A549 (cell line): Measurements from ENCODE around the gene LTA4H. TPM values are rescaled to one million over a fixed set of nuclear protein-coding genes. Genes with fewer than 3 reads are reported as not detected.
A peak's percentile ranks its signal among the peaks of the same experiment; 100 is the strongest.

Experiments used
- ATAC-seq, 2 experiments: fragments of 200-7000 bp in 1 of 2; fragments of >200 bp in 1 of 2; cut with Nextera tagmentation in 1 of 2; cut with Tn5 transposase in 1 of 2; 3 replicates each; pipeline versions ENCODE4 v1.8.0 to v1.9.1; 2018 to 2020; ENCODE audit warnings: mild to moderate bottlenecking in 1 of 2, moderate library complexity in 1 of 2
- CTCF ChIA-PET: fragments of 300-600 bp; sonication (Branson Sonifier 250); formaldehyde crosslinking; extraction: SDS; loops from one replicate; lab custom pipeline; 2021; ENCODE audit warnings: antibody characterized with exemption, inconsistent platforms; lab: Yijun Ruan, JAX
- POLR2A ChIA-PET: fragments of 350-600 bp; formaldehyde crosslinking; extraction: SDS; loops from one replicate; lab custom pipeline; 2021; ENCODE audit warnings: antibody characterized with exemption, inconsistent platforms; lab: Yijun Ruan, JAX
- DNase-seq, 2 experiments: peaks; one replicate each; pipeline versions ENCODE4 v3.0.0 to v3.0.0-alpha.2; 2011 to 2016; ENCODE audit warnings: low read depth in 1 of 2, low spot score in 1 of 2
- FAIRE-seq: peaks from 2 replicates; lab custom pipeline; 2011; peaks lifted over from hg19 to GRCh38; lab: Jason Lieb, UNC
- H3K27ac ChIP-seq, 2 experiments: fragments of >200 bp; sonication (Bioruptor Twin); formaldehyde crosslinking; 3 replicates each; pipeline ENCODE4 v1.5.1; 2016 to 2017
- H3K4me1 ChIP-seq: fragments of >200 bp; sonication (Bioruptor Twin); formaldehyde crosslinking; 3 replicates; pipeline ENCODE4 v1.6.1; 2016
- H3K4me2 ChIP-seq: fragments of >200 bp; sonication (Bioruptor Twin); formaldehyde crosslinking; 3 replicates; pipeline ENCODE4 v1.6.1; 2016
- H3K4me3 ChIP-seq: fragments of >200 bp; sonication (Bioruptor Twin); formaldehyde crosslinking; 3 replicates; pipeline ENCODE4 v1.5.1; 2016
- H3K9me3 ChIP-seq: fragments of >200 bp; sonication (Bioruptor Twin); formaldehyde crosslinking; 3 replicates; pipeline ENCODE4 v1.6.1; 2016
- ATOH8 ChIP-seq: fragments of 250-450 bp; sonication (Bioruptor Pico); IDR thresholded peaks from 2 replicates; pipeline ENCODE4 v1.5.0; 2020; ENCODE audit warnings: low read depth, mild to moderate bottlenecking, moderate library complexity
- BCL3 ChIP-seq: fragments of >200 bp; sonication (Bioruptor Twin); formaldehyde crosslinking; IDR thresholded peaks from 3 replicates; pipeline ENCODE4 v1.6.1; 2016
- CTCF ChIP-seq: fragments of >200 bp; sonication (Bioruptor Twin); formaldehyde crosslinking; IDR thresholded peaks from 3 replicates; pipeline ENCODE4 v1.5.1; 2016
- ESRRA ChIP-seq: fragments of 150-350 bp; IDR thresholded peaks from 2 replicates; pipeline ENCODE4 v1.6.1; 2014; ENCODE audit warnings: mild to moderate bottlenecking, low read length, borderline replicate concordance
- GATA3 ChIP-seq: IDR thresholded peaks from 2 replicates; pipeline ENCODE4 v1.6.1; 2012; ENCODE audit warnings: borderline replicate concordance
- HES2 ChIP-seq: fragments of >200 bp; sonication (Bioruptor Twin); formaldehyde crosslinking; IDR thresholded peaks from 2 replicates; pipeline ENCODE4 v1.6.1; 2016
- KDM5A ChIP-seq: fragments of 200-600 bp; sonication (generic); IDR thresholded peaks from 2 replicates; pipeline ENCODE4 v1.6.1; 2016; ENCODE audit warnings: antibody characterized with exemption, mild to moderate bottlenecking
- MAFK ChIP-seq: fragments of 450-650 bp; IDR thresholded peaks from 2 replicates; pipeline ENCODE4 v1.6.1; 2014; ENCODE audit not compliant: partially characterized antibody
- MAZ ChIP-seq: fragments of 150-350 bp; IDR thresholded peaks from 2 replicates; pipeline ENCODE4 v1.6.1; 2014; ENCODE audit warnings: antibody characterized with exemption, low read depth, low read length, borderline replicate concordance
- NR3C1 ChIP-seq: fragments of >200 bp; sonication (Bioruptor Twin); formaldehyde crosslinking; IDR thresholded peaks from 3 replicates; pipeline ENCODE4 v1.6.1; 2017
- PBX3 ChIP-seq: IDR thresholded peaks from 2 replicates; pipeline ENCODE4 v1.6.1; 2012
- PHF8 ChIP-seq: fragments of 200-600 bp; sonication (generic); IDR thresholded peaks from 2 replicates; pipeline ENCODE4 v1.6.1; 2016; ENCODE audit warnings: low read depth, mild to moderate bottlenecking, antibody characterized with exemption, moderate library complexity, borderline replicate concordance
- RAD21 ChIP-seq, 2 experiments: fragments of >200 bp in 1 of 2; sonication (Bioruptor Twin) in 1 of 2; formaldehyde crosslinking in 1 of 2; IDR thresholded peaks in 1 of 2; conservative IDR thresholded peaks in 1 of 2; 2 replicates in 1 of 2; 3 replicates in 1 of 2; pipeline ENCODE4 v1.6.1; 2012 to 2018; ENCODE audit warnings: inconsistent platforms in 1 of 2
- RARB ChIP-seq: fragments of 250-450 bp; sonication (Bioruptor Pico); IDR thresholded peaks from 2 replicates; pipeline ENCODE4 v1.8.0; 2021; ENCODE audit warnings: mild to moderate bottlenecking, moderate library complexity
- RCOR1 ChIP-seq: fragments of 150-350 bp; IDR thresholded peaks from 2 replicates; pipeline ENCODE4 v1.6.1; 2014; ENCODE audit warnings: antibody characterized with exemption, low read length, low read depth
- TP53 ChIP-seq: fragments of 250-450 bp; sonication (Bioruptor Pico); IDR thresholded peaks from 2 replicates; pipeline ENCODE4 v1.5.0; 2021; ENCODE audit warnings: mild to moderate bottlenecking, moderate library complexity
- ZC3H11A ChIP-seq: fragments of 450-650 bp; IDR thresholded peaks from 2 replicates; pipeline ENCODE4 v1.6.1; 2014; ENCODE audit warnings: antibody characterized with exemption, mild to moderate bottlenecking
- ZNF302 ChIP-seq: fragments of 250-450 bp; sonication (Bioruptor Pico); IDR thresholded peaks from 2 replicates; pipeline ENCODE4 v1.9.0; 2021; ENCODE audit warnings: inconsistent platforms, mild to moderate bottlenecking, moderate library complexity
- WGBS: methylation state at CpG from one replicate; pipeline ENCODE4 v1.1.6; 2017; ENCODE audit errors: missing lambda C conversion rate; 5-methylcytosine and 5-hydroxymethylcytosine counted together
- polyA plus RNA-seq, 4 experiments: library from polyadenylated mRNA; depleted of rRNA in 3 of 4; stranded (reverse); fragments of >200 nt; fragmentation: RNase III in 1 of 4; extraction: RNeasy Plus Mini Kit Qiagen cat#74134 plus additional on column Dnase treatment in 1 of 4; gene quantifications; 2 replicates in 3 of 4; 3 replicates in 1 of 4; pipeline ENCODE4 v1.2.3, GENCODE V29; 2011 to 2017

Gene LTA4H
- polyA plus RNA-seq, 2 of the 4 experiments (the other 2 are of a cell fraction) = 126 to 174 TPM

DNA sequence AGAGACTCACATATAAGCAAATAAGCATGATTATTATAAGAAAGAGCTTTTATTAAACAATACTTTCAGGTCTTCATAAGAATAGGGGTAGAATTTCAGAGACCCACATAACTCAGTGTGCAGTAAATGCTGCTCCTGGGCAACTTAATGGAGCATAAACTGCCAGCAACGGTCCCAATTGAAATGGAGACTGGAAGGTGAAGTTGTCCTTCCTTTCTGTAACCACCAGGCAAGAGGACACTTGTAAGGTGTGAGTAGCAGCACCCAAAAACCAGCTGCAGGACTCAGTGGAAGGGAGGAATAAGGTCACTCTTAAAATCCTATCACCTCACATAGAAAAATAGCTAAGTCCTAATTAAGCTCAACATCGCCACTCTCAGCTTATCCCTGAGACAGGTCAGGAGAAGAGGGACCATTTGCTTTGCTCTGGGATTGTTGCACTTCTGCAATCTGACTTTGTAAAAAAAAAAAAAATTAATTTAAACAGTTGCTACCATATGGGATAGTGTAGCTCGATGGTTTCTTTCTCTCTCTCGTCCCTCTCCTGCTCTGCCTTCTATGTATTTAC is 22.7 kb upstream of the LTA4H start:
- H3K4me1 ChIP-seq = no peaks in the 10 kb centered on the region
- no peak for FAIRE-seq
- 0 out of 5 replicates have a peak, but pooled peaks of 1 of the 2 experiments have one; percentile 9 for TF ChIP-seq RAD21 (conservative IDR thresholded peaks at IDR 0.05 in 1 of 2, IDR thresholded peaks at IDR 0.05 in 1 of 2)
- TF ChIP-seq PBX3 = no peak
- H3K4me3 ChIP-seq = no peak overlapping the region
- no peak for DNase-seq
- WGBS = 53% methylated on average over 4 of the region's 4 CpGs
- H3K27ac ChIP-seq = no peak overlapping the region
- ATAC-seq = no peak
- H3K9me3 ChIP-seq = no peaks in the 10 kb centered on the region
- ChIA-PET POLR2A (no interaction called here), CTCF (interaction anchor here (0.6 to 6.6 kb wide), 7 partner anchors 9 to 458 kb away, joined by 3 to 194 read pairs (median 4); no protein-coding TSS in a partner anchor)
- H3K4me2 ChIP-seq = no peak overlapping the region

- 75% methylated on average over 8 of the region's 8 CpGs for WGBS
- POLR2A ChIA-PET = interaction anchor here (0.8 kb wide), 1 partner anchor 9 kb away, joined by 4 read pairs; no protein-coding TSS in a partner anchor
- no peak overlapping the region for H3K4me2 ChIP-seq
- TF ChIP-seq ESRRA = no peak
- no peak for TF ChIP-seq MAFK
- no peak for TF ChIP-seq TP53 (CRISPR knock-in tag)
- no peak for TF ChIP-seq BCL3
- TF ChIP-seq ZNF302 (CRISPR knock-in tag) = no peak
- TF ChIP-seq ATOH8 = no peak
- TF ChIP-seq GATA3 = no peak
- TF ChIP-seq CTCF = no peak
- TF ChIP-seq KDM5A = no peak
- TF ChIP-seq PHF8 = no peak
- TF ChIP-seq MAZ = no peak
- TF ChIP-seq NR3C1 = no peak
- TF ChIP-seq ZC3H11A = no peak
- no peak for TF ChIP-seq HES2
- no peak for TF ChIP-seq RARB
- TF ChIP-seq RCOR1 = no peak
- H3K27ac ChIP-seq = no peak overlapping the region
- no peak for ATAC-seq
- CTCF ChIA-PET = interaction anchor here (1.1 to 6.6 kb wide), 4 partner anchors 46 to 460 kb away, joined by 3 to 194 read pairs (median 7); partner anchors contain the start of gene CDK17
- FAIRE-seq = no peak
- H3K4me3 ChIP-seq = no peak overlapping the region
- no peaks in the 10 kb centered on the region for H3K4me1 ChIP-seq
- no peaks in the 10 kb centered on the region for H3K9me3 ChIP-seq
- DNase-seq = no peak
These were observed 21.5 kb upstream of the LTA4H start for GRCh38 chr12:96056646-96057455.
